HG02938 (cell line): Measurements from ENCODE around the gene ZNF442.
"Not testable (repeated sequence)": the region's sequence is repeated elsewhere in the genome, so short reads cannot be mapped to it uniquely, and the experiment has no call there.

Experiments used
- ATAC-seq: cut with Tn5 transposase; IDR thresholded peaks from one replicate; pipeline ENCODE4 v1.9.1; 2021; ENCODE audit warnings: mild to moderate bottlenecking, moderate library complexity; ENCODE audit not compliant: unreplicated experiment

Gene ZNF442

DNA sequence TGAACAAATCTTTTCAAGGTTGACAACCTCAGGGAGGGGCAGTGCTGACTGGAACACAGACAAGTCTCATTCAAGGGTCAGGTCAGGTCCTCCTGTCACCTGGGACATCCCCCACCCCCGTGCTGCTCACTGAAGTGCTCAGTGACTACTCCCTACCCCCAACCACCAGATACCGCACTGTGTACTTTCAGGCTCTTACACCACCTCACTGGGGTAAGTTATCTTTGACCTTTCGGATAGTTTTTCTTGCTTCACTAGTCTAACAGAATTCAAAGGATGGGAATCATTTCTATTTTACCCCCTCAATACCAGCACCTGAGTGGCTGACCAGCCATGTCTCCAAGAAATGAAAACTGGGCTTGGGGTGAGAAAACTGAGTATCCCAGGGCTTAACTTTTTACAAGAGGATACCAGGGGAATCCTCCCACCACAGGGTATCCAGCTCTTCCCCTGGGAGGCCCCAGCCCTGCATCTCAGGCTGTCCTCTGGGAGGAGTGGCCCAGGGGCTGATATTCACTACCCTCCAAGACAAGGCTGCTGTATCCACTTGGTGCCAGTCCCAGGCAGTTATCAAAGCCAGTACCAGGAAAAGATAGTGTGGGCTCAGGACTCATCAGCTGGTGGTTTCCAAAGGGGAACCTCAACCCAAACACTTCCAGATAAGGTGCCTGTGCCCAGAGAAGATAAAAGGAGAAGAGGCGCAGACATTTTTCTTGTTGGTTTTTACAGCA lies 34.1 kb downstream of the ZNF442 start:
- no peak for ATAC-seq

DNA sequence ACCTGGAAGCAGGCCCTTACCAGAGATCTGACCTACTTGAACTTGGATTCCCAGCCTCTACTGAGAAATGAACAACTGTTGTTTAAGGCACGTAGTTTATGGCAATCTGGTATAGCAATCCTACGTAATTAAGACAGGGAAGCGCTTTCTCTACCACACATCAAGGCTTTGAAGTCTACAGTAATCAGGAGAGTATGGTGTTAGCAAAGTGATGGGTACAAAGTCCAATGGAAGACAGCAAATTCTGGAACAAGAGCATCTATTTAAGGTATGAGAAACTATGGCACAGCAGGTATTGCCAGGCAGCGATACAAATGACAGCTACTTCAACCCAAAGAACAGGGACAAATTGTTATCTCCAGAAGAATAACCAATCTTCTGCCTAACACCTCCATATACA lies 35.1 kb downstream of the ZNF442 start:
- no peak for ATAC-seq

DNA sequence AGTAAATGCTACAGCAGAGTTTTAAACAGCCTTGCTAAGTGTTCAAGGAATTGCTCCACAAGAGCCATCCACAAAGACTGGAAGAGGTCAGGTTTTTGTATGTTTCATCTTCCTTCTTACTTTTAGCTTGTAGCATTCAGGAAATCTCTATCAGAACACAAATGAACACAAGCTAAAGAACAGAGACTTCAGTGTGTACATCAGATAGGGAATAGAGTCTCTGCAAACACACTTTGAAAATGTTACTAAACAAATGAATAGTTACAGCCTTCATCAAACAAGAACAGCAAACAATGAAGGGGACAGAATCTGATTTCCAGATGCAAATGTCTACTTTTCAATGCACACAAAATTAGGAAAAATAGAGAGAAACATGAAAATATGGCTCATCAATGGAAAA lies 39.8 kb downstream of the ZNF442 start:
- no peak for ATAC-seq

DNA sequence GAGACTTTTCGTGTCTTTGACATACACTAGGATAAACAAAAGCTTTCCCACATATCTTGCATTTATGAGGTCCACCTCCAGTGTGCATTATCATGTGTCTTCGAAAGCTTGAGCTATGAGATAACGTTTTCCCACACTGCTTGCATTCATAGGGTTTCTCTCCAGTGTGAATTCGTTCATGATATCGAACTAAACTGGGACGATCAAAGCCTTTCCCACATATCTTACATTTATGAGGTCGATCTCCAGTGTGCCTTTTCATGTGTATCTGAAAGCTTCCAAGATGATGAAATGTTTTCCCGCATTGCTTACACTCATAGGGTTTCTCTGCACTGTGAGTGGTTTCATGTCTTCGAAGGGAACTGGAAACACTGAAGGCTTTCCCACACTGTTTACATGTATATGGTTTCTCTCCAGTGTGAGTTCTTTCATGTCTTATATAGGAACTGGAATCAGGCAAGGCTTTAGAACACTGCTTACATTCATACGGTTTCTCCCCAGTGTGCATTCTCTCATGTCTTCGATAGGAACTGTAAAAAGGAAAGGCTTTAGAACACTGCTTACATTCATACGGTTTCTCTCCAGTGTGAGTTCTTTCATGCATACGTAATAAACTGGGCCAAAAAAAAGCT lies 46.6 kb downstream of the ZNF442 start:
- ATAC-seq, result no peak

DNA sequence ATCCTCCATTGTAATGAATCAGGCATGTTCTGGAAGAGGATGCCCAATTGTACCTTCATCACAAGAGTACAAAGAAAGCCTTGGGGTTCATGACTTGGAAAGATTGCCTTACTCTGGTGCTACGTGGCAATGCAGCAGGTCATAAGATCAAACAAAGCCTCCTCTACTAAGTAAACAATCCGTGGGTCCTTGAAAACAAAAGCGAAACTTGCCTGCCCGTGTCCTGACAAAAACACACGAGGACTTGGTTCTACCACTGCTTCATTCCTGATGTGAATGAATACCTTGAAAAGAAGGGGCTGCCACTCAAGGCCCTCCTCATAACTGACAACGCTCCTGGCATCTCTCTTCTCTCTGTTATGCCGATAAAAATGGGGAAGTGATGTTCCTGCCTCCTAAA lies 50.9 kb downstream of the ZNF442 start:
- ATAC-seq, result no peak

DNA sequence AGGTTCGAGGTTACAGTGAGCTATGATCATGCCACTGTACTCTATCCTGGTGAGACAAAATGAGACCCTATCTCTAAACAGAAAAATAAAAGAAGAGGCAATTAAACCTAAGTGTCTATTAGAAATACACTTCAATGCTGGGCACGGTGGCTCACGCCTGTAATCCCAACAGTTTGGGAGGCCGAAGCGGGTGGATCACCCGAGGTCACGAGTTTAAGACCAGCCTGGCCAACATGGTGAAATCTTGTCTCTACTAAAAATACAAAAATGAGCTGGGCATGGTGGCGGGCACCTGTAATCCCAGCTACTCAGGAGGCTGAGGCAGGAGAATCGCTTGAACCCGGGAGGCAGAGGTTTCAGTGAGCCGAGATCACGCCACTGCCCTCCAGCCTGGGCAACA lies 56.6 kb downstream of the ZNF442 start:
- ATAC-seq, result not testable (repeated sequence)
